ENCODE measurements around the gene FOCAD.
"Not testable (repeated sequence)": the region's sequence is repeated elsewhere in the genome, so short reads cannot be mapped to it uniquely, and the experiment has no call there.

FOCAD gene

DNA sequence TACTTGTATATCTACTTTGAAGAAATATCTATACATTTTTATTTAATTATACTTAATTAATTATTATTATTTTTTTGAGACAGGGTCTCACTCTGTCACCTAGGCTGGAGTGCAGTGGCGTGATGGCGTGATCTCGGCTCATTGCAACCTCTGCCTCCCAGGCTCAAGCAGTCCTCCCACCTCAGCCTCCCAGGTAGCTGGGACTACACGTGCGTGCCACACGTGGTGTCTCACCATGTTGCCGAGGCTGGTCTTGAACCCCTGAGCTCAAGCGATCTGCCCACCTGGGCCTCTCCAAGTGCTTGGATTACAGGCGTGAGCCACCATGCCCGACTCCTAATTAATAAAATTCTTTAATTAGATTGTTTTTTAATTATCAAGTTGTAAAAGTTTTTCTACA is 10.5 kb upstream of the FOCAD start:
- DNase-seq: not testable (repeated sequence)

- DNase-seq: no peak
These were observed 2.6 kb upstream of the FOCAD start for GRCh38 chr9:20681467-20681866.

DNA sequence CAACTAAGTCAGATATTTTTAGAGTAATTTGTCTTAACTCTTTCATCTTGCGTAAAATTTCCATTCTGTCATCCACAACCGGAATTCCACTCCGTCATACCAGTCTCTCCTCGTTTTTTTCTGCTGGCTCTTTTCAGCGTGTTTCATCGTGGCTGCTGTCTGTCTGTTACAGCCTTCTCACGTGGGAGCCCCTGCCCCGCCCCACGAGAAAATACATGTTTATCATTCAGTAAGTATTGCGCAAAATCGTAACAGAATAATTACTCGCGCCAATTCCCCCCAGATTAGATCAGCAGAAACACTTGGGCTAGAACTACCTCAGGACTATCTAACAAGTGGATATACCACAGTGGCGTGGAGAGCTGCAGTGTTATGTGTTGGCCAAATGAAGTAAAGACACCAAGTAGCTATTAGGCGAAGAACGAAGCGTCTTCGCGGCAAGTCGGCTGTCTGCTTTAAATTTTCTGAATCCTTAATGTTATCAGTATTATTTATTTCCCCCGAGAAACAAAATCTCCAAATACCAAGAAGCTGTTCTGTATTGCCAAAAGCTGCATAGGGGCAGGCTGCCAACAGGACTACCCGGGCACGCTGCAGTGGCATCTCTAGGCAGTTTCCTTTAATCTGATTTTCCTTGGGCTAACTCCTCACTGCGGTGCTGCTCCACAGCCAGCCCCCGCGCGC is 566 bp upstream of the FOCAD start:
- peak; percentile 25 for DNase-seq

DNA sequence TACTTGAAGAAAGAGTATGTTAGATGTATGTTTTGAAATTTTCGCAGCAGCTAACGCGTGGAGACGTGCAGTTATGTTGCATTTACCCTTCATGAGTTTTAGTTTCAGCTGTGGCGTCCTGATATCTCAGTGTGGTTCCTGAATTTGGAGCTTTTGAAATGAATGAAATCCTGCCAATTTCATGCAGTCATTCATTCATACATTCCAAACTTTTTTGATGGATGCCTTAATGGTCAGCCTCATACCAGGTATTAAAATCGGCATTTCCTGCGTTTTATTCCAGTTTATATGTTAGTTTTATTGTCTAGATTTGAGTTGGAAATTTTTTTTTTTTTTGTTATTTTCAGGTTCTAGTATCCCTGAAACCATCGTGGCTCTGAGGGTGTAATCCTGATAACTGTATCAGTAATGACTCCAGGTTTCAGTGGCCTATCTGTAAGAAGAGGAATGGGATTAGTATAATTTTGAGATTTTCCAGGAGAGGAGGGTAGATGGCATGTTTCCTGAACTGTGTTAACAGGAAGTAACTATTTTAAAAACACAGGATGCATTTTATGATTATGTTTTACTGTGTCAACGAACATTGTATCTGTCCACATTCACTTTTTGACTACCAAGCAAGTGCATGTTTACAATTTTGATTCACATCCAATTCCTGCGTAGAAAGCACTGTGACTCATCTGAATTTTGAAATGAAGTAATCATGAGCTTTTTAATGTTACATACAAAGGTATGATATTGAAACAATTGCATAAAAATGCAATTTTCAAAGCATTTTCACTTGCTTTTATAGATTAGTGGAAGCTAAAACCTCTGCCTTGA is 1.0 kb downstream of the FOCAD start:
- no peak for DNase-seq

DNA sequence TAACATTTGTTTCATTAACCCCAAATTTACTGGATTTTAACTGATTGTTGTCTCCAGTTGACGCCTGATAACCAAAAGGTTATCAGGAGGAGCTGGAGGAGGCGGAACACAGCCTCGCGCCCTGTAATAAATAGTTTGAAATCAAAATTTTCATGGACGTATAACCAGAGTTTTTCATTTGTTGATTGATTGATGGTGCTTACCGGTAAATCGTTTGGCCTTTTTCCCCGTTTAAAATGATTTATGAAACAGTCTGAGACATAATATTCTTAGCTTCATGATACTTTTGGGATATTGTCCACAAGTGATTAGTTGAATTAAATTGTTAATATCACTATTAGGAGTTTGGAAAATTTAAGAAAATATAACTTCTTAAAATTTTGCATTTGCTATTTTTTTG is 1.7 kb downstream of the FOCAD start:
- no peak for DNase-seq

DNA sequence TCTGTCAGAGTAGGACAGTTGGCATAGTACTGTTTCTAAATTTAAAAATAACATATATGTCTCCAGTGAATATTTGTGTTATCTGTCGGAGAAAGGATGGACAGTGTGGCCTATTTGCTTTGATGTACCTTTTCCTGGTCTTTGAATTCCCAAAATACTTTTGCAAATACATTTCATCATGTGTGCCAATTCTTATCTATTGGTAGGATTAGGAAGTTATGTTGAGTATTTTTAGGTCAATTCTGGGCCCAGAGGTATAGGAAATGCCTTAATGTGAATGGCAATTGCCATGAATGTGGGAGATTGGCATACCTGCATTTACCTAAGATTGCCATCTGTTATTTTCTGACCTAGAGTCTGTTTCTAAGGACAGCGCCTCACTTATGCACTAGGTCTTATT is 5.8 kb downstream of the FOCAD start:
- no peak for DNase-seq

GRCh38 chr9:20692554-20692953 is 8.5 kb downstream of the FOCAD start:
- no peak for DNase-seq

- no peak for DNase-seq
These were observed 9.0 kb downstream of the FOCAD start for GRCh38 chr9:20693068-20693467.

DNA sequence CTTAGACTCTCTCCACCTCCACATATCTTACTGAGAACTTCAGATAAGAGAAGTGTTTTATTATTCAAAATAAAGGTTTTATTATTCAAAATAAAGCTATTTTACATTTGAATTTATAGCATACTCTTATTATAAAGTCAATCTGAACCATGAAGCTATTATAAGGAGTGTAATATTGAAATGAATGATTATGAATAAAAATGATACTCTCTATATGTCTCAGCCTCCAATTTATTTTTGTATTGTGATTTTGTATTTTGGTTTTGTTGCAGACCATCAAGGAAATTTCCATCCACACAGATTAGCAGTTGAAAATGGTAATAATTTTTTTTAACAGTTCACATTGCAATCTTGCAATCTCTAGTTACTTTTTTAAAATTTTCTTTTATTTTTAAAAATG is 10.2 kb downstream of the FOCAD start:
- no peak for DNase-seq

DNA sequence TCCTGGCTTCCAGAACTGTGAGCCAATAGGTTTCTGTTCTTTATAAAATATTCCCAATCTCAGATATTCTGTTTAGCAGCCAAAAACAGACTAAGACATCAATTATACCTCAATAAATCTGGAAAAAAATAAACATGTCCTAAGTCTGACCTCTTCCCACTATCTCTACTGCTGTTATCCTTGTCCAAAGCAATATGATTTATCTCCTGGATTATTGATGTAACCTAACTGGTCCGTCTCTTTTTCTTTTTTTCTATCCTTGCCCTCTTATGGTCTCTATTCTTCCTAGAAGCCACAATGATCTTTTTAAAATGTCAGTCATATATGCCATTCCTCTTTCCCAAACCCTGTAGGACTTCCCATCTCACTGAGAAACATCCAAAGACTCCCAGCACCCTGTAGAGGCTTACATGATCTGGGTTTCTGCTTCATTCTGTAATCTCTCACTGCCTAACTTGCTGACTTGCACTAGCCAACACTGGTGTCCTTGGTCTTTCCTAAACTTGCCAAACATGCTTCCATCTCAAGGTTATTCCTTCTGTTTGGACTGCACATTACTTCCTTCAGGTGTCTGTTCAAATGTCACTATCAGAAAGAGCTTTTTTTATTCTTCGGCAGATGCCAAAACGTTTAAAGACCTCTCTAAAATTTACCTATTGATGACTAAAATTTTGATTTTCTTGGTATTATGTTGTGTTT is 13.1 kb downstream of the FOCAD start:
- no peak for DNase-seq

GRCh38 chr9:20698782-20699181 is 14.7 kb downstream of the FOCAD start:
- DNase-seq: no peak

DNA sequence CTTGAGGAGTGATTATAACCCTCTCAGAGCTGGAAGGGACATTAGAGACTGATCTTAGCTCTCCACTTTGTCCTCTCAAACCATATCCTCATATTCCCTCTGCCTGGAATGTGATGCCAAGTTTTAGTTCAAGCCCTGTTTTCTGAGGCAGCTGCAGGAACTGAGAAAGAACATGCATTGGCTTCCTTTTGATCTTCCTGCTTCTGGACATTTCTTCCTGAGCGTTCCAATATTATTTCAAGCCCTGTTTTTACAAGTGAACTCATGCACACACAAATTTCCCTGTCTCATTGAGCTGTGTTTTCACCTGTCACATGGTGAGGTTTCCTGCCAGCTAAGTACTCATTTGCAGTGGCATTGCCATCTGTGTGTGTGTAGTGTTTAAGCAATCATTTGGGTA is 17.0 kb downstream of the FOCAD start:
- DNase-seq: no peak

DNA sequence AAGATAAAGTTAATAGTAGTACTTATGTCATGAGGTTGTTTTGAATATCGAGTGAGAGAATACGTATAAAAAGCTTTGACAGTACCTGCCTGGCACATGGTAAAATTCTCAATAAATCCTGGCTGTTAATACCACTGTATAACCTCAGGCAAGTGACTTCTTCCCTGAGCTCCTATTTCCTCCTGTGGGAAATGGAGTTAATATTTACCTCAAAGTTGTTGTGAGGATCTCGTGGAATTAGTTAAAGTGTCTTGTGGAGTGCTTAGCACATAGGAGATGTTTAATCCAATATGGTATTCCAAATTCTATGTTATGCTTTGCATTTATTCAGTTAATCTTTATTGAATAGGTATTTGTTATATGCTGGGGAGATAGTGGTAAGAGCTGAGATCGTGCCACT is 18.5 kb downstream of the FOCAD start:
- no peak for DNase-seq

DNA sequence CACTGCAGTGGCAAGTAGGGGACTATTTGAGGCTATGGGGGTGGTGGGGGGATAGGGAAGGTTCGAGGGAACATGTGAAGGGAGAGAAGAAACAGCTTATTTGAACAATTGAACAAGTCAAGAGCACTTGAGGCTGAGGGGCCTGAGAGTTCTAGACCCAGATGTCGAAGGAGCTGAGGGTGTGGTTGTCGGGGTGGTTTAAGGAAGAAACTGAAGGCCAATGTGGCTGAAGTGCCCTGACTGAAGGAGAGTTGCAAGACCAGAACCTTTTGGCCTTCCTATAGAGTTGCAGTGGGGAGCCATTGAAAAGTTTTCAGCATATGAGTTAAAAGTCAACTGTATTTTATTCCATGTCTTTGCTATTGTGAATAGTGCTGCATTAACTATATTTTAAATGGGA is 19.1 kb downstream of the FOCAD start:
- DNase-seq: no peak

DNA sequence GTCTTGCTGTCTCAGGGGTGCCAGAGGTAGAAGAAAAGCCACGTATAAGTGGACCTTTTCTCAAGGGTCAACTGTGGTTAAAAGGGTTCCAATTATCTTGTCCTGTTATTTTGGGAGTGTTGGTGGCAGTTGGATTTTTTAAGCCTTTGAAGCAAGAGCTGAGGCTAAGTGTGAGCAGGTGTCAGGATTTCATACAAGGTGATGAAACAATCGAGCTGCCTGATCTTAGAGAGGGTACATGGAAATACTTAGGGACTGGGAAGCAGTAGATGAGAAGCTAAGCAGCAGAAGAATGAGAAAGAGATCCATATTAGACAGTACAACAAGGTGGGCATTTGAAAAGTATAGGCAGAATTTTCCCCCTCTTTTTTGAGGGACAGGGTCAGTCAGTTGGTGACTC is 23.6 kb downstream of the FOCAD start:
- no peak for DNase-seq

DNA sequence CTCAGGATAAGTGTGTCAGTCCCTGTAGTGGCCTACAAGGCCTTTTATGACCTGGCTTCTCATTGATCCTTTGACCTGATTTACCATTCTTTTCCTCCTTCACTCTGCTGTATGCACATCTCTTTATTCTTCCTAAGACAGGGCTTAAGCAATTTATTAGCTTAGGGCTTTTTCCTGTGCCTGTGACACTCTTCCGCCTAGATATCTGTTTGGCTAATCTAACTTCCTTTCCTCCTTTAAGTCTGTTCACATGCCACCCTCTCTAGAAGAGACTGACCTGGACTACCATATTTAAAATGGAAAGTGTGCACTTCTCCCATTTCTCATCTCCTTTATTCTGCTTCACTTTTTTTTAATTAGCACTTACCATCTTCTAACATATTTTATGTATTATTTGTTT is 29.1 kb downstream of the FOCAD start:
- DNase-seq: no peak

GRCh38 chr9:20714442-20715415 is 30.7 kb downstream of the FOCAD start:
- DNase-seq: no peak

DNA sequence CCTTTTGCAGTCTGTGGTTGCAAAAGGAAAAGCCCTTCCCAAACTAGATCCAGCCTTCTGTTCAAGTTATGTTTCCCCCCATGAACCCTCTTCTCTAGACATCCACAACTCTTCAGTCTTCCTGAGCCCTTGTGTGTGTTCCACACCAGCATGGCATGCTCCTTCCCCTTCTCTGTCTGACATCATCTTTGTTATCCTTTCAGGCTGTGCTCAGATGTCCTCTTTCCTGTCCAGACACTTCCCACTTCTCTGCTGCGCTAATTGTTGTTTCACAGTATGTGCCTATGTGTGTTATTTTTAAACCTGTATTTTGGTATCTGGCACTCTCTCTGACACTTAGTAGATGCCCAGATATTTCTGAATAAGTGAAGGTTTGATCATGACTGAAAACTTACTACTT is 38.2 kb downstream of the FOCAD start:
- no peak for DNase-seq

DNA sequence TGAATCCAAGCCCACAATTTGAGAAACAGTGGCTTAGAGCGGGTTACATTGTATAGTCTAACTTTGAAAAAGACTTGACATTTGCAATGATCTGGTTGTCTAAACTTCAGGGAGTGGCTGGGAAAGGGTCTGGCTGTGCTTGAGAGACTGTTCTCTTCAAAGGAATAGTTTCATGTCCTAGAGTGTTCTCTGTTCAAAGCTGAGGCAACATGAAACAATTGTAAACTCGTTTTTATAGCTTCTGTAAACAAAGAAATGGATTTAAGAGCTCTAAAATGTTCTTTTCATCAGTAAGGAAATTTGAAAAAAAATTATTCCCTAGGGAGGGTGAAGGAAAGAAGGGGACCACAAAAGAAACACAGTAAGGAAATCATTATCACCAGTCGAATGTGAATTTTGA is 41.6 kb downstream of the FOCAD start:
- no peak for DNase-seq

GRCh38 chr9:20726144-20726543 is 42.1 kb downstream of the FOCAD start:
- DNase-seq: no peak

DNA sequence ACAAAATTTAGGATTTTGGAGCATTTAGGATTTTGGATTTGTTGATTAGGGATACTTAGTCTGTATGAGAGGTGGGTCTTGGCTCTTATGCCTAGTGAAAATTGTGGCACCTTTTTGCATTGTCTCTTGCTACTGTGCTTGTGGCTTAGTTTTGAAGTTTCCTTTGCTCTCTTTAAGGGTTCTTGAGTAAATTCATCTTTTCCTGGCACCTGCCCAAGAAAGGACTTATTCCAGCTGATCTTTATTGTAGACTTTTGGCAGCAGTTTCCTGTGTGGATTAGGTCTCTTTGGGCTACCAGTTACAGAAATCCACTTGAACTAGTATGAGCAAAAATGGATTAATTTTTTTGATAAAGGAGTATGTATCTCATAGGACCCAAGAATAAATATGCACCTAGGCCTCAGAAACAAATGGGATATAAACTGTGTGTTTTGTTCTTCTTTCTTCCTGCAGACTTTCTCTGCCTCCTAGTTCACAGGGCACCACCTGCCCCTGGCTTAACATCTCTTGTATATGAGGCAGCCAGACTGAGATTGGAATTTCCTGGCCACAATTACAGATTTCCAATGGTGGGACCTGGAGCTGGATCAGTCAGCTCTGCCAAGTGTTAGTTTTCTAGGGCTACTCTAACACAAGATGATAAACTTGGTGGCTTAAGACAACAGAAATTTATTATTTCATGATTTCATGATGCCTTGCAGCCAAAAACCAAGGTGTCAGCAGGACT is 44.6 kb downstream of the FOCAD start:
- no peak for DNase-seq

- DNase-seq: no peak
These were observed 45.5 kb downstream of the FOCAD start for GRCh38 chr9:20729523-20729922.

Measured in T-helper 9 cell (primary cell).